IPS-15b (cell line): ENCODE results near the gene MIGA1.
A peak's percentile ranks its signal among the peaks of the same experiment; 100 is the strongest.
"Not testable (repeated sequence)": the region's sequence is repeated elsewhere in the genome, so short reads cannot be mapped to it uniquely, and the experiment has no call there.

Experiments
- H3K27me3 ChIP-seq: one replicate; pipeline ENCODE4 v1.6.1; 2013; ENCODE audit warnings: low read length; ENCODE audit not compliant: control insufficient read depth, insufficient read depth
- H3K36me3 ChIP-seq: one replicate; pipeline ENCODE4 v1.6.1; 2013; ENCODE audit warnings: low read length; ENCODE audit not compliant: control insufficient read depth, insufficient read depth
- H3K4me1 ChIP-seq: one replicate; pipeline ENCODE4 v1.6.1; 2013; ENCODE audit warnings: mild to moderate bottlenecking, low read length; ENCODE audit not compliant: control insufficient read depth, insufficient read depth
- H3K4me3 ChIP-seq: one replicate; pipeline ENCODE4 v1.5.1; 2013; ENCODE audit warnings: low read depth, low read length
- H3K9ac ChIP-seq: one replicate; pipeline ENCODE4 v1.6.1; 2013; ENCODE audit warnings: low read depth, mild to moderate bottlenecking, low read length
- H3K9me3 ChIP-seq: one replicate; pipeline ENCODE4 v1.6.1; 2013; ENCODE audit warnings: mild to moderate bottlenecking, low read length; ENCODE audit not compliant: control insufficient read depth, insufficient read depth

MIGA1 gene

GRCh38 chr1:77759071-77760028 lies 20.1 kb upstream of the MIGA1 start, which contains the start of gene USP33:
USP33 (minus strand) TSS chr1:77759852; CDS start chr1:77741697, 18,155 bp downstream.
- H3K4me3 ChIP-seq, result peak within 1 kb of the TSS; percentile 65
- H3K9ac ChIP-seq, result peak within 1 kb of the TSS; percentile 54
- H3K9me3 ChIP-seq, result no peaks in the 10 kb centered on the region
- H3K4me1 ChIP-seq, result peaks cover 3% of the 10 kb centered on the region
- H3K27me3 ChIP-seq, result no peaks in the 10 kb centered on the region
- no peaks in the 10 kb centered on the region for H3K36me3 ChIP-seq

GRCh38 chr1:77762072-77762476 lies 17.4 kb upstream of the MIGA1 start:
- H3K27me3 ChIP-seq, result no peaks in the 10 kb centered on the region
- no peaks in the 10 kb centered on the region for H3K36me3 ChIP-seq

GRCh38 chr1:77768006-77768405 lies 11.4 kb upstream of the MIGA1 start:
- no peaks in the 10 kb centered on the region for H3K4me1 ChIP-seq
- no peak overlapping the region for H3K4me3 ChIP-seq
- no peaks in the 10 kb centered on the region for H3K9me3 ChIP-seq
- no peak overlapping the region for H3K9ac ChIP-seq
- H3K36me3 ChIP-seq, result no peaks in the 10 kb centered on the region
- no peaks in the 10 kb centered on the region for H3K27me3 ChIP-seq

More at GRCh38 chr1:77762072-77762476, 17.4 kb upstream of the MIGA1 start:
- Histone ChIP-seq H3K4me3 (no peak overlapping the region), H3K4me1 (peaks cover 3% of the 10 kb centered on the region), H3K9me3 (no peaks in the 10 kb centered on the region), H3K9ac (no peak overlapping the region)

GRCh38 chr1:77776007-77776700 lies 3.3 kb upstream of the MIGA1 start:
- no peak overlapping the region for H3K9ac ChIP-seq
- H3K36me3 ChIP-seq, result no peaks in the 10 kb centered on the region
- H3K27me3 ChIP-seq, result no peaks in the 10 kb centered on the region
- H3K4me1 ChIP-seq, result no peaks in the 10 kb centered on the region
- no peak overlapping the region for H3K4me3 ChIP-seq
- no peaks in the 10 kb centered on the region for H3K9me3 ChIP-seq

GRCh38 chr1:77781683-77782082 lies 2.2 kb downstream of the MIGA1 start:
- no peak overlapping the region for H3K4me3 ChIP-seq
- H3K9ac ChIP-seq, result no peak overlapping the region
- no peaks in the 10 kb centered on the region for H3K9me3 ChIP-seq
- no peaks in the 10 kb centered on the region for H3K4me1 ChIP-seq
- no peaks in the 10 kb centered on the region for H3K27me3 ChIP-seq
- H3K36me3 ChIP-seq, result peaks cover 4% of the 10 kb centered on the region

- Histone ChIP-seq H3K4me3 (no peak overlapping the region), H3K9ac (no peak overlapping the region), H3K36me3 (peaks cover 4% of the 10 kb centered on the region), H3K4me1 (no peaks in the 10 kb centered on the region), H3K9me3 (no peaks in the 10 kb centered on the region), H3K27me3 (no peaks in the 10 kb centered on the region)
Measured at GRCh38 chr1:77783141-77783540, 3.7 kb downstream of the MIGA1 start.

GRCh38 chr1:77786093-77786741 lies 6.8 kb downstream of the MIGA1 start:
- not testable (repeated sequence) for H3K4me3 ChIP-seq, H3K9ac ChIP-seq, H3K36me3 ChIP-seq, H3K27me3 ChIP-seq, H3K4me1 ChIP-seq, H3K9me3 ChIP-seq

GRCh38 chr1:77794550-77794949 lies 15.1 kb downstream of the MIGA1 start:
- Histone ChIP-seq H3K36me3 (no peaks in the 10 kb centered on the region), H3K4me1 (no peaks in the 10 kb centered on the region), H3K4me3 (no peak overlapping the region), H3K27me3 (no peaks in the 10 kb centered on the region), H3K9me3 (no peaks in the 10 kb centered on the region), H3K9ac (no peak overlapping the region)

- Histone ChIP-seq H3K27me3 (no peaks in the 10 kb centered on the region), H3K4me1 (no peaks in the 10 kb centered on the region), H3K36me3 (no peaks in the 10 kb centered on the region), H3K9me3 (no peaks in the 10 kb centered on the region), H3K9ac (no peak overlapping the region), H3K4me3 (no peak overlapping the region)
Measured at GRCh38 chr1:77796695-77797405, 17.4 kb downstream of the MIGA1 start.

GRCh38 chr1:77797991-77798390 lies 18.5 kb downstream of the MIGA1 start:
- no peak overlapping the region for H3K4me3 ChIP-seq
- no peak overlapping the region for H3K9ac ChIP-seq
- H3K27me3 ChIP-seq, result no peaks in the 10 kb centered on the region
- H3K4me1 ChIP-seq, result no peaks in the 10 kb centered on the region
- H3K36me3 ChIP-seq, result no peaks in the 10 kb centered on the region
- H3K9me3 ChIP-seq, result no peaks in the 10 kb centered on the region

- Histone ChIP-seq H3K36me3 (no peaks in the 10 kb centered on the region), H3K4me3 (no peak overlapping the region), H3K4me1 (no peaks in the 10 kb centered on the region), H3K9me3 (no peaks in the 10 kb centered on the region), H3K27me3 (no peaks in the 10 kb centered on the region), H3K9ac (no peak overlapping the region)
Measured at GRCh38 chr1:77802026-77802425, 22.6 kb downstream of the MIGA1 start.
